HepG2 (cell line): ENCODE results near the gene IWS1. TPM values are rescaled to one million over a fixed set of nuclear protein-coding genes. Genes with fewer than 3 reads are reported as not detected.

Experiments used
- ATAC-seq: fragments of 200-7000 bp; cut with Tn5 transposase; 3 replicates; pipeline ENCODE4 v1.9.1; 2020; ENCODE audit warnings: mild to moderate bottlenecking, moderate library complexity
- BruUV-seq: library from RNA; stranded (reverse); fragments of 400-500 nt; replicated peaks from 2 replicates; lab custom pipeline; 2021; lab: Mats Ljungman, UMichigan
- CTCF ChIA-PET: fragments of 300-600 bp; formaldehyde crosslinking; extraction: SDS; loops from one replicate; lab custom pipeline; 2021; ENCODE audit warnings: low total read pairs, inconsistent platforms, low intra/inter-chr PET ratio; lab: Yijun Ruan, JAX
- POLR2A ChIA-PET: fragments of 350-600 bp; sonication (Branson Sonifier 250); formaldehyde crosslinking; loops from one replicate; lab custom pipeline; 2020; ENCODE audit warnings: antibody characterized with exemption, inconsistent platforms; lab: Yijun Ruan, JAX
- DNase-seq: peaks from one replicate; pipeline ENCODE4 v3.0.0-alpha.2; 2015; ENCODE audit warnings: low spot score
- FAIRE-seq: peaks from 3 replicates; lab custom pipeline; 2011; peaks lifted over from hg19 to GRCh38; lab: Jason Lieb, UNC
- H2AFZ ChIP-seq: one replicate; pipeline ENCODE4 v1.6.1; 2011; ENCODE audit warnings: low read length, inconsistent platforms
- H3K27ac ChIP-seq: fragments of 300-600 bp; 3 replicates; pipeline ENCODE4 v1.8.0; 2011; ENCODE audit warnings: mixed run types, mild to moderate bottlenecking, mixed read lengths, low read length, inconsistent platforms; ENCODE audit not compliant: insufficient read depth; ENCODE audit errors: extremely low read length
- H3K27me3 ChIP-seq, 2 experiments: fragments of 200-600 bp in 1 of 2; 2 replicates in 1 of 2; 3 replicates in 1 of 2; pipeline versions ENCODE4 v1.6.0 to v1.8.0; 2011; ENCODE audit warnings: low read length in 2 of 2, mild to moderate bottlenecking in 2 of 2, moderate library complexity in 2 of 2, inconsistent platforms in 1 of 2; ENCODE audit not compliant: insufficient read depth in 2 of 2, control insufficient read depth in 1 of 2
- H3K36me3 ChIP-seq, 2 experiments: fragments of 200-600 bp in 1 of 2; replicated peaks in 1 of 2; 2 replicates in 1 of 2; 3 replicates in 1 of 2; pipeline versions ENCODE4 v1.5.1 to v1.8.0; 2011; ENCODE audit warnings: low read length in 2 of 2, inconsistent platforms in 1 of 2; ENCODE audit not compliant: insufficient read depth in 2 of 2, control insufficient read depth in 1 of 2
- H3K4me1 ChIP-seq: 2 replicates; pipeline ENCODE4 v1.5.1; 2012; ENCODE audit warnings: low read length, inconsistent platforms; ENCODE audit not compliant: insufficient read depth
- H3K4me2 ChIP-seq: 2 replicates; pipeline ENCODE4 v1.6.0; 2011; ENCODE audit warnings: low read depth, low read length, inconsistent platforms
- H3K4me3 ChIP-seq, 3 experiments: fragments of 200-600 bp in 1 of 3; sonication (generic), shearing (Covaris generic) in 1 of 3; replicated peaks in 1 of 3; 2 replicates each; pipeline ENCODE4 v1.5.1; 2011 to 2016; ENCODE audit warnings: low read length in 3 of 3, inconsistent platforms in 2 of 3, low read depth in 2 of 3, mild to moderate bottlenecking in 2 of 3, control low read depth in 1 of 3, mixed read lengths in 1 of 3; ENCODE audit not compliant: insufficient read depth in 1 of 3
- H3K79me2 ChIP-seq: one replicate; pipeline ENCODE4 v1.6.1; 2011; ENCODE audit warnings: low read length, inconsistent platforms; ENCODE audit not compliant: insufficient read depth
- H3K9ac ChIP-seq: 2 replicates; pipeline ENCODE4 v1.6.0; 2011; ENCODE audit warnings: mild to moderate bottlenecking, low read depth, low read length, inconsistent platforms; ENCODE audit not compliant: insufficient read depth
- H3K9me3 ChIP-seq: 2 replicates; pipeline ENCODE4 v1.5.1; 2012; ENCODE audit warnings: mild to moderate bottlenecking, low read length
- H4K20me1 ChIP-seq: 2 replicates; pipeline ENCODE4 v1.6.0; 2011; ENCODE audit warnings: inconsistent platforms, mild to moderate bottlenecking, low read length, moderate library complexity; ENCODE audit not compliant: insufficient read depth
- ELF3 ChIP-seq: IDR thresholded peaks from 2 replicates; pipeline ENCODE4 v1.6.1; 2016; ENCODE audit warnings: missing genetic modification reagents, missing compliant biosample characterization
- FLYWCH1 ChIP-seq: sonication (generic); formaldehyde crosslinking; IDR thresholded peaks from 2 replicates; pipeline ENCODE4 v1.8.1; 2023; ENCODE audit warnings: mild to moderate bottlenecking, missing genetic modification reagents
- HNF4A ChIP-seq: sonication (generic); formaldehyde crosslinking; IDR thresholded peaks from 2 replicates; pipeline ENCODE4 v1.4.0; 2020; ENCODE audit warnings: missing genetic modification reagents
- RAD51 ChIP-seq: fragments of 450-650 bp; IDR thresholded peaks from 2 replicates; pipeline ENCODE4 v1.6.1; 2016; ENCODE audit warnings: borderline replicate concordance
- ZFX ChIP-seq: sonication (generic); formaldehyde crosslinking; IDR thresholded peaks from 2 replicates; pipeline ENCODE4 v1.4.0; 2020; ENCODE audit warnings: mild to moderate bottlenecking, low read depth, missing genetic modification reagents, moderate library complexity
- ZNF263 ChIP-seq: sonication (generic); formaldehyde crosslinking; IDR thresholded peaks from 2 replicates; pipeline ENCODE4 v1.4.0; 2020; ENCODE audit warnings: missing genetic modification reagents
- ZNF274 ChIP-seq: sonication (generic); formaldehyde crosslinking; IDR thresholded peaks from 2 replicates; pipeline ENCODE4 v1.5.1; 2020; ENCODE audit warnings: mild to moderate bottlenecking, missing genetic modification reagents
- WGBS: methylation state at CpG from one replicate; pipeline ENCODE4 v1.1.6; 2017; ENCODE audit warnings: low lambda C conversion rate; 5-methylcytosine and 5-hydroxymethylcytosine counted together
- in situ Hi-C: cut with HindIII; loops from 2 replicates; pipeline ENCODE4 v1.10.0; 2017; ENCODE audit warnings: low pct_unique_long_range_greater_than_20kb; ENCODE audit not compliant: extremely low pct_ligation_motif_present
- intact Hi-C: fragments of 100-400 bp; cut with micrococcal nuclease; formaldehyde crosslinking; loops from one replicate; pipeline ENCODE4 v1.10.0; 2022; ENCODE audit not compliant: unreplicated experiment
- polyA plus RNA-seq, 8 experiments: library from polyadenylated mRNA; depleted of rRNA in 3 of 8; stranded (reverse) in 7 of 8; unstranded in 1 of 8; fragments of >200 nt; fragmentation: Illumina TruSeq in 4 of 8; extraction: Trizol in 4 of 8; gene quantifications; 2 replicates each; pipeline versions ENCODE4 v1.2.1 to v1.2.3, GENCODE V29; 2011 to 2016; ENCODE audit warnings: low read depth in 4 of 8, missing spikeins in 1 of 8, mixed read lengths in 1 of 8; ENCODE audit not compliant: insufficient read depth in 1 of 8
- total RNA-seq, 5 experiments: library from RNA; depleted of rRNA; stranded (reverse); fragments of >200 nt; fragmentation: Illumina TruSeq; extraction: Trizol; gene quantifications; 2 replicates each; pipeline ENCODE4 v1.2.3, GENCODE V29; 2016; ENCODE audit warnings: low read depth in 1 of 5
- TF ChIP-seq, protein P1 (sequence below): IDR thresholded peaks from 2 replicates; pipeline ENCODE4 v1.4.0; 2020; ENCODE audit warnings: mild to moderate bottlenecking, missing genetic modification reagents
- TF ChIP-seq, protein P2 (sequence below): sonication (generic); IDR thresholded peaks from 2 replicates; pipeline ENCODE4 v1.6.1; 2016; ENCODE audit warnings: low read depth, borderline replicate concordance
- TF ChIP-seq, protein P3 (sequence below): sonication (generic); formaldehyde crosslinking; IDR thresholded peaks from 2 replicates; pipeline ENCODE4 v1.5.1; 2020; ENCODE audit warnings: mild to moderate bottlenecking, missing genetic modification reagents, moderate library complexity
- TF ChIP-seq, protein P4 (sequence below): sonication (generic); formaldehyde crosslinking; IDR thresholded peaks from 2 replicates; pipeline ENCODE4 v1.4.0; 2020; ENCODE audit warnings: mild to moderate bottlenecking, missing genetic modification reagents

Gene IWS1
- total and polyA plus RNA-seq, 2 of the 13 experiments (the other 11 are each of a cell fraction or from before 2014, with no cell fraction given), result 28.9 to 62.3 TPM

DNA sequence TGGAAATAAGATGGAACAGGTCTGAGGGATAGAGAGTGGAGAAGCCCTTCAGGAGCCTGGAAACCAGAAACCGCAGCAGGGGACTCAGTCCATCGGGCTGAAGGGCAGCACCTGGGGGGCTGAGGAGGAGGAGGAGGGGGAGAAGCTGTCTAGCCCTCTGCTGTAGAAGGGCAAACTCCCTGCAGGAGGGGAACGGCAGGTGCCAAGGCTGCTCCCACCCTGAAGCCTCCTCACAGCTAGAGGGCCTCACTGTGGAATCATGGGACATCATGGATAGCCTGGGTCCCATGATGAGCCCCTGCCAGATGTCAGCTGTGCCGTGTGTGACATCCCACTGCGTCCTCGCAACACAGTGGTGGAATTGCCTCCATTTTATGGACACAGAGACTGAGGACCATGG, 9.6 kb upstream of the IWS1 start (continued):
- TF ChIP-seq, protein P1, sequence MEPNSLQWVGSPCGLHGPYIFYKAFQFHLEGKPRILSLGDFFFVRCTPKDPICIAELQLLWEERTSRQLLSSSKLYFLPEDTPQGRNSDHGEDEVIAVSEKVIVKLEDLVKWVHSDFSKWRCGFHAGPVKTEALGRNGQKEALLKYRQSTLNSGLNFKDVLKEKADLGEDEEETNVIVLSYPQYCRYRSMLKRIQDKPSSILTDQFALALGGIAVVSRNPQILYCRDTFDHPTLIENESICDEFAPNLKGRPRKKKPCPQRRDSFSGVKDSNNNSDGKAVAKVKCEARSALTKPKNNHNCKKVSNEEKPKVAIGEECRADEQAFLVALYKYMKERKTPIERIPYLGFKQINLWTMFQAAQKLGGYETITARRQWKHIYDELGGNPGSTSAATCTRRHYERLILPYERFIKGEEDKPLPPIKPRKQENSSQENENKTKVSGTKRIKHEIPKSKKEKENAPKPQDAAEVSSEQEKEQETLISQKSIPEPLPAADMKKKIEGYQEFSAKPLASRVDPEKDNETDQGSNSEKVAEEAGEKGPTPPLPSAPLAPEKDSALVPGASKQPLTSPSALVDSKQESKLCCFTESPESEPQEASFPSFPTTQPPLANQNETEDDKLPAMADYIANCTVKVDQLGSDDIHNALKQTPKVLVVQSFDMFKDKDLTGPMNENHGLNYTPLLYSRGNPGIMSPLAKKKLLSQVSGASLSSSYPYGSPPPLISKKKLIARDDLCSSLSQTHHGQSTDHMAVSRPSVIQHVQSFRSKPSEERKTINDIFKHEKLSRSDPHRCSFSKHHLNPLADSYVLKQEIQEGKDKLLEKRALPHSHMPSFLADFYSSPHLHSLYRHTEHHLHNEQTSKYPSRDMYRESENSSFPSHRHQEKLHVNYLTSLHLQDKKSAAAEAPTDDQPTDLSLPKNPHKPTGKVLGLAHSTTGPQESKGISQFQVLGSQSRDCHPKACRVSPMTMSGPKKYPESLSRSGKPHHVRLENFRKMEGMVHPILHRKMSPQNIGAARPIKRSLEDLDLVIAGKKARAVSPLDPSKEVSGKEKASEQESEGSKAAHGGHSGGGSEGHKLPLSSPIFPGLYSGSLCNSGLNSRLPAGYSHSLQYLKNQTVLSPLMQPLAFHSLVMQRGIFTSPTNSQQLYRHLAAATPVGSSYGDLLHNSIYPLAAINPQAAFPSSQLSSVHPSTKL, result no peak

DNA sequence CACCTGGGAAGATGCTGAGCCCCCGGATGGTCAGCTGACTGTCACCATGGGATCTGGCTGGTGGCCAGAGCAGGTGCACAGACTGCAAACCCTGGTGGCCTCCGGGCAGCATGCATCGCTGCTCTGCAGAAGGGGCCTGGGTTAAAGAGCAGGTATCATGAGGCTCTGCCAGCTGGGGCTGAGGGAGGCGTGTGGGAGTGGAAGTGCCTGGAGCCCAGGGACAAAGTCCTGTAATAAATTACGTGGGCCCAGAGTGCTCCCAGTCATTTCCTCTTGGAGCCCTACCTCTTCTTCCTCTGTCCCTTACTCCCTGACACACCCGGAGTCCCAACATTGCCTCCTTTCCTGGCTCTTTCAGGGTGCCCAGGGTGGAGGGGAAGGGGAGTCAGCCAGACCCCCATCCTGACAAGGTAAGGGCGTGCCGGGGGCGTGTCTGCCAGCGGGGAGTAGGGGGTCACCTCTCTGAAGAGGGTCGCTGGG, 9.2 kb upstream of the IWS1 start, which contains the start of gene MYO7B:
TSS of gene MYO7B (plus strand) at position 262 of the 480 bp plus-strand sequence. CDS start 24,040 bp downstream, outside the sequence.
- FAIRE-seq (no peak), DNase-seq (no peak), ATAC-seq (peak; percentile 70)
- H3K4me2 ChIP-seq, result 0 out of 2 replicates have a peak within 1 kb of the TSS, but pooled peaks have one; percentile 1
- H4K20me1 ChIP-seq, result no peaks in the 10 kb centered on the region
- POLR2A ChIA-PET, result interaction anchor here (1.8 kb wide), 1 partner anchor 9 kb away, joined by 6 read pairs; the partner anchor contains the start of gene IWS1
- H3K4me3 ChIP-seq, result no peak within 1 kb of the TSS
- intact Hi-C loops (loop anchor here (10.0 kb wide), 1 partner anchor 109 kb away; the partner anchor contains the start of gene GPR17), in situ Hi-C loops (no loop called here)
- peaks cover 23% of the 10 kb centered on the region for H3K4me1 ChIP-seq
- no peaks in the 10 kb centered on the region for H3K9me3 ChIP-seq
- 14% methylated on average over 11 of the region's 11 CpGs for WGBS
- CTCF ChIA-PET, result no interaction called here
- H3K79me2 ChIP-seq, result no peaks in the 10 kb centered on the region
- H3K27ac ChIP-seq, result no peak within 1 kb of the TSS
- H3K36me3 ChIP-seq, result no peaks in the 10 kb centered on the region
- no TSS peak for BruUV-seq
- no peak within 1 kb of the TSS for H3K9ac ChIP-seq
- H3K27me3 ChIP-seq, result peaks cover 10 to 39% of the 10 kb centered on the region in 2 experiments; a peak in 4 of 5 replicates
- H2AFZ ChIP-seq, result no peak within 1 kb of the TSS
- TF ChIP-seq HNF4A, result peak; percentile 24; the same call in 1 of the 2 replicates
- TF ChIP-seq, protein P2, sequence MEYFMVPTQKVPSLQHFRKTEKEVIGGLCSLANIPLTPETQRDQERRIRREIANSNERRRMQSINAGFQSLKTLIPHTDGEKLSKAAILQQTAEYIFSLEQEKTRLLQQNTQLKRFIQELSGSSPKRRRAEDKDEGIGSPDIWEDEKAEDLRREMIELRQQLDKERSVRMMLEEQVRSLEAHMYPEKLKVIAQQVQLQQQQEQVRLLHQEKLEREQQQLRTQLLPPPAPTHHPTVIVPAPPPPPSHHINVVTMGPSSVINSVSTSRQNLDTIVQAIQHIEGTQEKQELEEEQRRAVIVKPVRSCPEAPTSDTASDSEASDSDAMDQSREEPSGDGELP, result peak; percentile 33; the same call in 1 of the 2 replicates
- TF ChIP-seq, protein P3, sequence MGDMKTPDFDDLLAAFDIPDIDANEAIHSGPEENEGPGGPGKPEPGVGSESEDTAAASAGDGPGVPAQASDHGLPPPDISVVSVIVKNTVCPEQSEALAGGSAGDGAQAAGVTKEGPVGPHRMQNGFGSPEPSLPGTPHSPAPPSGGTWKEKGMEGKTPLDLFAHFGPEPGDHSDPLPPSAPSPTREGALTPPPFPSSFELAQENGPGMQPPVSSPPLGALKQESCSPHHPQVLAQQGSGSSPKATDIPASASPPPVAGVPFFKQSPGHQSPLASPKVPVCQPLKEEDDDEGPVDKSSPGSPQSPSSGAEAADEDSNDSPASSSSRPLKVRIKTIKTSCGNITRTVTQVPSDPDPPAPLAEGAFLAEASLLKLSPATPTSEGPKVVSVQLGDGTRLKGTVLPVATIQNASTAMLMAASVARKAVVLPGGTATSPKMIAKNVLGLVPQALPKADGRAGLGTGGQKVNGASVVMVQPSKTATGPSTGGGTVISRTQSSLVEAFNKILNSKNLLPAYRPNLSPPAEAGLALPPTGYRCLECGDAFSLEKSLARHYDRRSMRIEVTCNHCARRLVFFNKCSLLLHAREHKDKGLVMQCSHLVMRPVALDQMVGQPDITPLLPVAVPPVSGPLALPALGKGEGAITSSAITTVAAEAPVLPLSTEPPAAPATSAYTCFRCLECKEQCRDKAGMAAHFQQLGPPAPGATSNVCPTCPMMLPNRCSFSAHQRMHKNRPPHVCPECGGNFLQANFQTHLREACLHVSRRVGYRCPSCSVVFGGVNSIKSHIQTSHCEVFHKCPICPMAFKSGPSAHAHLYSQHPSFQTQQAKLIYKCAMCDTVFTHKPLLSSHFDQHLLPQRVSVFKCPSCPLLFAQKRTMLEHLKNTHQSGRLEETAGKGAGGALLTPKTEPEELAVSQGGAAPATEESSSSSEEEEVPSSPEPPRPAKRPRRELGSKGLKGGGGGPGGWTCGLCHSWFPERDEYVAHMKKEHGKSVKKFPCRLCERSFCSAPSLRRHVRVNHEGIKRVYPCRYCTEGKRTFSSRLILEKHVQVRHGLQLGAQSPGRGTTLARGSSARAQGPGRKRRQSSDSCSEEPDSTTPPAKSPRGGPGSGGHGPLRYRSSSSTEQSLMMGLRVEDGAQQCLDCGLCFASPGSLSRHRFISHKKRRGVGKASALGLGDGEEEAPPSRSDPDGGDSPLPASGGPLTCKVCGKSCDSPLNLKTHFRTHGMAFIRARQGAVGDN, result peak; percentile 36; the same call in 1 of the 2 replicates
- TF ChIP-seq, protein P4, sequence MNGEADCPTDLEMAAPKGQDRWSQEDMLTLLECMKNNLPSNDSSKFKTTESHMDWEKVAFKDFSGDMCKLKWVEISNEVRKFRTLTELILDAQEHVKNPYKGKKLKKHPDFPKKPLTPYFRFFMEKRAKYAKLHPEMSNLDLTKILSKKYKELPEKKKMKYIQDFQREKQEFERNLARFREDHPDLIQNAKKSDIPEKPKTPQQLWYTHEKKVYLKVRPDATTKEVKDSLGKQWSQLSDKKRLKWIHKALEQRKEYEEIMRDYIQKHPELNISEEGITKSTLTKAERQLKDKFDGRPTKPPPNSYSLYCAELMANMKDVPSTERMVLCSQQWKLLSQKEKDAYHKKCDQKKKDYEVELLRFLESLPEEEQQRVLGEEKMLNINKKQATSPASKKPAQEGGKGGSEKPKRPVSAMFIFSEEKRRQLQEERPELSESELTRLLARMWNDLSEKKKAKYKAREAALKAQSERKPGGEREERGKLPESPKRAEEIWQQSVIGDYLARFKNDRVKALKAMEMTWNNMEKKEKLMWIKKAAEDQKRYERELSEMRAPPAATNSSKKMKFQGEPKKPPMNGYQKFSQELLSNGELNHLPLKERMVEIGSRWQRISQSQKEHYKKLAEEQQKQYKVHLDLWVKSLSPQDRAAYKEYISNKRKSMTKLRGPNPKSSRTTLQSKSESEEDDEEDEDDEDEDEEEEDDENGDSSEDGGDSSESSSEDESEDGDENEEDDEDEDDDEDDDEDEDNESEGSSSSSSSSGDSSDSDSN (CRISPR knock-in tag), result 0 out of 2 replicates have a peak, but pooled peaks have one; percentile 23
- peak; percentile 93 for TF ChIP-seq ZNF263 (CRISPR knock-in tag)
- 0 out of 2 replicates have a peak, but pooled peaks have one; percentile 20 for TF ChIP-seq ELF3 (CRISPR knock-in tag)
- 0 out of 2 replicates have a peak, but pooled peaks have one; percentile 28 for TF ChIP-seq ZNF274 (CRISPR knock-in tag)
- TF ChIP-seq RAD51, result no peak
- no peak for TF ChIP-seq FLYWCH1
- TF ChIP-seq ZFX, result 0 out of 2 replicates have a peak, but pooled peaks have one; percentile 22
